Measurements from ENCODE around the gene ADAMTS9. TPM values are rescaled to one million over a fixed set of nuclear protein-coding genes. Genes with fewer than 3 reads are reported as not detected.

The ADAMTS9 gene
- total RNA-seq, 2 experiments from 2014 or later = not detected

DNA sequence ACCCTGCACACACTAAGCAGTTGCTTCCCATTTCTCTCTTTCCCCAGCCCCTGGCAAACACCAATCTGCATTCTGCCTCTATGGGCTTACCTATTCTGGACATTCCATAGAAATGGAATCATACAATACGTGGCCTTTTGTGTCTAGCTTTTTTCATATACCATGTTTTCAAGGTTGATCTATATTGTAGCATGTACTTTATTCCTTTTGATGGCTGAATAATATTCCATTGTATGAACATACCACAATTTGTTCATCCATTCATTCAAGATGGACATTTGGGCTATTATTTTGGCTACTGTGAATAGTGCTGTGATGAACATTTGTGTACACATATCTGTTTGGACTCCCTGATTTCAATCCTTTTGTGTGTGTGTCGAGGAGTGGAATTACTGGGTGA lies 18.1 kb upstream of the ADAMTS9 start:
- intact Hi-C loops (cut with DNase I, micrococcal nuclease) = no loop called here
- Histone ChIP-seq H3K4me1 (ENCODE audit: insufficient read depth, low read length) (no peaks in the 10 kb centered on the region), H3K9me3 (ENCODE audit: control insufficient read depth in 1 of 2, insufficient read depth in 1 of 2, low read length in 2 of 2) (peaks cover 0 to 3% of the 10 kb centered on the region in 2 experiments), H3K27me3 (ENCODE audit: control insufficient read depth in 1 of 2, insufficient read depth in 2 of 2, low read length in 2 of 2) (no peaks in the 10 kb centered on the region), H3K36me3 (ENCODE audit: insufficient read depth, low read length) (no peaks in the 10 kb centered on the region), H3K27ac (ENCODE audit: low read depth in 1 of 2, low read length in 2 of 2) (no peak overlapping the region), H3K4me3 (ENCODE audit: low read length) (no peak overlapping the region)
- DNase-seq (no peak), ATAC-seq (ENCODE audit: poor library complexity) (no peak)
- CTCF ChIA-PET = no interaction called here
- Mint-ChIP-seq H3K9me3 (peaks cover 7% of the 10 kb centered on the region), H3K4me3 (no peak overlapping the region), H3K27me3 (no peaks in the 10 kb centered on the region), H3K27ac (no peak overlapping the region), H3K36me3 (ENCODE audit: low read depth) (no peaks in the 10 kb centered on the region), H3K4me1 (ENCODE audit: low read depth) (no peaks in the 10 kb centered on the region)
- TF ChIP-seq, protein P1, sequence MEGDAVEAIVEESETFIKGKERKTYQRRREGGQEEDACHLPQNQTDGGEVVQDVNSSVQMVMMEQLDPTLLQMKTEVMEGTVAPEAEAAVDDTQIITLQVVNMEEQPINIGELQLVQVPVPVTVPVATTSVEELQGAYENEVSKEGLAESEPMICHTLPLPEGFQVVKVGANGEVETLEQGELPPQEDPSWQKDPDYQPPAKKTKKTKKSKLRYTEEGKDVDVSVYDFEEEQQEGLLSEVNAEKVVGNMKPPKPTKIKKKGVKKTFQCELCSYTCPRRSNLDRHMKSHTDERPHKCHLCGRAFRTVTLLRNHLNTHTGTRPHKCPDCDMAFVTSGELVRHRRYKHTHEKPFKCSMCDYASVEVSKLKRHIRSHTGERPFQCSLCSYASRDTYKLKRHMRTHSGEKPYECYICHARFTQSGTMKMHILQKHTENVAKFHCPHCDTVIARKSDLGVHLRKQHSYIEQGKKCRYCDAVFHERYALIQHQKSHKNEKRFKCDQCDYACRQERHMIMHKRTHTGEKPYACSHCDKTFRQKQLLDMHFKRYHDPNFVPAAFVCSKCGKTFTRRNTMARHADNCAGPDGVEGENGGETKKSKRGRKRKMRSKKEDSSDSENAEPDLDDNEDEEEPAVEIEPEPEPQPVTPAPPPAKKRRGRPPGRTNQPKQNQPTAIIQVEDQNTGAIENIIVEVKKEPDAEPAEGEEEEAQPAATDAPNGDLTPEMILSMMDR (IDR thresholded peaks at IDR 0.05) = no peak
- POLR2A ChIA-PET = no interaction called here

DNA sequence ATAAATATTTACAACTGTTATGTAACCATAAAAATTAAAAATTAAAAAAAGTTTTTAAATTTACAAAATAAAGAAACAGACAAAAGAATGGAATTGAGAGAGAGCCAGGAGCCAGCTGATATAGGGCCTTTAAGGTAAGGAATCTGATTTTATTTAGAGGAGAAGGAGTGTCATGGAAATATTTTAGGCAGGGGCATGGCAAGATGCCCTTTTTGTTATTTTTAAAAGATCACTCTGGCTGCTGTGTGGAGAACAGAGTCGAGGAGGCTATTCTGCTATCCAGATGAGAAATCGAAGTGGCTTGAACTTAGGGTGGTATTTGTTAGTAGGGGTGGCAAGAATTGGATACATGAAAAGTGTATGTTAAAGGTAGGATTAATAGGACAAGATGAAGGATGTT lies 9.1 kb upstream of the ADAMTS9 start:
- H3K4me3 ChIP-seq (ENCODE audit: low read length) = no peak overlapping the region
- Mint-ChIP-seq H3K4me1 (ENCODE audit: low read depth) (no peaks in the 10 kb centered on the region), H3K9me3 (peaks cover 5% of the 10 kb centered on the region), H3K36me3 (ENCODE audit: low read depth) (no peaks in the 10 kb centered on the region), H3K4me3 (no peak overlapping the region), H3K27ac (no peak overlapping the region), H3K27me3 (peaks cover 11% of the 10 kb centered on the region)
- TF ChIP-seq, protein P1 (IDR thresholded peaks at IDR 0.05) = no peak
- no peaks in the 10 kb centered on the region for H3K36me3 ChIP-seq (ENCODE audit: insufficient read depth, low read length)
- H3K27me3 ChIP-seq (ENCODE audit: control insufficient read depth in 1 of 2, insufficient read depth in 2 of 2, low read length in 2 of 2) = peaks cover 0 to 3% of the 10 kb centered on the region in 2 experiments
- peaks cover 0 to 3% of the 10 kb centered on the region in 2 experiments for H3K9me3 ChIP-seq (ENCODE audit: control insufficient read depth in 1 of 2, insufficient read depth in 1 of 2, low read length in 2 of 2)
- ATAC-seq (ENCODE audit: poor library complexity) (no peak), DNase-seq (no peak)
- ChIA-PET POLR2A (no interaction called here), CTCF (interaction anchor here (1.2 kb wide), 1 partner anchor 12 kb away, joined by 3 read pairs; no protein-coding TSS in a partner anchor)
- intact Hi-C loops (cut with DNase I, micrococcal nuclease) = no loop called here
- H3K4me1 ChIP-seq (ENCODE audit: insufficient read depth, low read length) = no peaks in the 10 kb centered on the region
- H3K27ac ChIP-seq (ENCODE audit: low read depth in 1 of 2, low read length in 2 of 2) = no peak overlapping the region

GRCh38 chr3:64694114-64694513 lies 6.3 kb upstream of the ADAMTS9 start:
- no peak for ATAC-seq (ENCODE audit: poor library complexity)
- TF ChIP-seq, protein P1 (IDR thresholded peaks at IDR 0.05) = no peak

More at GRCh38 chr3:64694114-64694513, 6.3 kb upstream of the ADAMTS9 start:
- Mint-ChIP-seq H3K27ac (no peak overlapping the region), H3K27me3 (peaks cover 35% of the 10 kb centered on the region), H3K9me3 (peaks cover under 1% of the 10 kb centered on the region), H3K4me1 (ENCODE audit: low read depth) (no peaks in the 10 kb centered on the region), H3K36me3 (ENCODE audit: low read depth) (no peaks in the 10 kb centered on the region), H3K4me3 (no peak overlapping the region)
- Histone ChIP-seq H3K4me1 (ENCODE audit: insufficient read depth, low read length) (no peaks in the 10 kb centered on the region), H3K4me3 (ENCODE audit: low read length) (no peak overlapping the region), H3K9me3 (ENCODE audit: control insufficient read depth in 1 of 2, insufficient read depth in 1 of 2, low read length in 2 of 2) (peaks cover 0 to 3% of the 10 kb centered on the region in 2 experiments), H3K27me3 (ENCODE audit: control insufficient read depth in 1 of 2, insufficient read depth in 2 of 2, low read length in 2 of 2) (peaks cover 0 to 22% of the 10 kb centered on the region in 2 experiments), H3K27ac (ENCODE audit: low read depth in 1 of 2, low read length in 2 of 2) (no peak overlapping the region), H3K36me3 (ENCODE audit: insufficient read depth, low read length) (no peaks in the 10 kb centered on the region)
- intact Hi-C loops (cut with DNase I, micrococcal nuclease) = no loop called here
- CTCF ChIA-PET = no interaction called here
- no peak for DNase-seq
- POLR2A ChIA-PET = no interaction called here

Measured in CD4-positive, alpha-beta T cell (primary cell).